HG03103 (cell line): ENCODE data around the gene UGT1A4.
"Not testable (repeated sequence)": the region's sequence is repeated elsewhere in the genome, so short reads cannot be mapped to it uniquely, and the experiment has no call there.

ENCODE experiments used
- ATAC-seq: cut with Tn5 transposase; IDR thresholded peaks from one replicate; pipeline ENCODE4 v1.9.1; 2021; ENCODE audit warnings: low read depth; ENCODE audit not compliant: unreplicated experiment

UGT1A4 gene

DNA sequence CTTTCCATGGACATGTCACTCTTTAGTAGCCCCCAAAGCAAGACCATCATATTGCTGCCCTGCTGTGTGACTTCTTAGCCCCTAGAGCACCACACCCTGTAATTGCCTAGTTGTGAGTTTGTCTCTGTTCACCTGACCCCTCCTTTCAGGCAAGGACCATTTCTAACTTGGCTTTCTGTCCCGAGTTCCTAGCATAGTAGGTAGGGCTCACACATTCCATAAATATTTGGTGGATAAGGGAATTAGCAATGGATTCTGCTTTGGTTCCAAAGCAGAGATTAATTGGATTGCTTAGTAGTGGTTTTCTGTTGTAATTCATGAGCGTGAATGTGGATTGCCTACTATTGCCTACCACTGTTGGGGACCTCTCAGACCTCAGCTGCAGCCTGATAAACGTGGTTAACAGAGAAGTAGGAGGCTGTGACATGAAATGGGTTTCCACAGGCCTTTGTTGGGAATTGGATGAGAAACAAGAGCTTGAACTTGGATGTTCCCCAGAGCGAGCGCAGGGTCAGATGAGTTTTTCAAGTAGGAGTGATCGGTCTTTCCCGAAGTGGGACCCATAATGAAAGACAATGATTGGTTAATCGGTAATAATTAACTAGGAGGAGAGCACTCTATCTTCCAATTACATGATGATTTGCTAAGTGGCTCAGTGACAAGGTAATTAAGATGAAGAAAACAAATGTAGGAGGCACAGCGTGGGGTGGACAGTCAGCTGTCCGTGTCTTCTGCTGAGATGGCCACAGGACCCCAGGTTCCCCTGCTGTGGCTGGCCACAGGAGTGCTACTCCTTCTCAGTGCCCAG, 28.1 kb downstream of the UGT1A4 start:
- ATAC-seq, result no peak

DNA sequence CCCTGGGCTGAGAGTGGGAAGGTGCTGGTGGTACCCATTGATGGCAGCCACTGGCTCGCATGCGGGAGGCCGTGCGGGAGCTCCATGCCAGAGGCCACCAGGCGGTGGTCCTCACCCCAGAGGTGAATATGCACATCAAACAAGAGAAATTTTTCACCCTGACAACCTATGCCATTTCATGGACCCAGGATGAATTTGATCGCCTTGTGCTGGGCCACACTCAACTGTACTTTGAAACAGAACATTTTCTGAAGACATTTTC, 28.7 kb downstream of the UGT1A4 start:
- no peak for ATAC-seq

DNA sequence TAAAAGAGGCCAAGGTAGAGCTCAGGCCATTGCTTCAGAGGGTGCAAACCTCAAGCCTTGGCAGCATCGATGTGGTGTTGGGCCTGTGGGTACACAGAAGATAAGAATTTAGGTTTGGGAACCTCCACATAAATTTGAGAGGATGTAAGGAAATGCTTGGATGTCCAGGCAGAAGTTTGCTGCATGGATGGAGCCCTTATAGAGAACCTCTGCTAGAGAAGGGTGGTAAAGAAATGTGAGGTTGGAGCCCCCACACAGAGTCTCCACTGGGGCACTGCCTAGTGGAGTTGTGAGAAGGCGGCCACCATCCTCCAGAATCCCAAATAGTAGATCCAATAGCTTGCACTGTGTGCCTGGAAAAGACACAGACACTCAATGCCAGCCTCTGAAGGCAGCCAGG, 32.2 kb downstream of the UGT1A4 start:
- not testable (repeated sequence) for ATAC-seq

DNA sequence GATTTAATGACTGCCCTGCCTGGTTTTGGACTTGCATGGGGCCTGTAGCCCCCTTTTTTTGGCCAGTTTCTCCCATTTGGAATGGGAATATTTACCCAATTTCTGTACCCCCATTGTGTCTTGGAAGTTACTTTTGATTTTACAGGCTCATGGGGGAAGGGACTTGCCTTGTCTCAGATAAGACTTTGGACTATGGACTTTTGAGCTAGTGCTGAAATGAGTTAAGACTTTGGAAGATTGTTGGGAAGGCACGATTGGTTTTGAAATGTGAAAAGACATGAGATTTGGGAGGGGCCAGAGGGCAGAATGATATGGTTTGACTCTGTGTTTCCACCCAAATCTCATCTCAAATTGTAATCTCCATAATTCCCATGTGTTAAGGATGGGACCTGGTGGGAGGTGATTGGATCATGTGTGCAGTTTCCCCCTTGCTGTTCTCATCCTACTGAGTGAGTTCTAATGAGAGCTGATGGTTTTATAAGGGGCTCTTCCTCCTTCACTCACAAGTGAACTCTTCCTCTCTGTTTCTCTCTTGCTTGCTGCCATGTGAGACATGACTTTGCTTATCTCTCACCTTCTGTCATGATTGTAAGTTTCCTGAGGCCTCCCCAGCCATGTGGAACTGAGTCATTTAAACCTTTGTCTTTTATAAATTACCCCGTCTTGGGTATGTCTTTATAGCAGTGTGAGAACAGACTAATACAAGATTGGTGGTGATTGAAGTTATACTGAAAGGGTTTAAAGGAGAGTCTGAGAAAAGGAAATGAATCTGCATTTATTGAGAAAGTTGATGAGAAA, 32.9 kb downstream of the UGT1A4 start:
- ATAC-seq, result not testable (repeated sequence)

DNA sequence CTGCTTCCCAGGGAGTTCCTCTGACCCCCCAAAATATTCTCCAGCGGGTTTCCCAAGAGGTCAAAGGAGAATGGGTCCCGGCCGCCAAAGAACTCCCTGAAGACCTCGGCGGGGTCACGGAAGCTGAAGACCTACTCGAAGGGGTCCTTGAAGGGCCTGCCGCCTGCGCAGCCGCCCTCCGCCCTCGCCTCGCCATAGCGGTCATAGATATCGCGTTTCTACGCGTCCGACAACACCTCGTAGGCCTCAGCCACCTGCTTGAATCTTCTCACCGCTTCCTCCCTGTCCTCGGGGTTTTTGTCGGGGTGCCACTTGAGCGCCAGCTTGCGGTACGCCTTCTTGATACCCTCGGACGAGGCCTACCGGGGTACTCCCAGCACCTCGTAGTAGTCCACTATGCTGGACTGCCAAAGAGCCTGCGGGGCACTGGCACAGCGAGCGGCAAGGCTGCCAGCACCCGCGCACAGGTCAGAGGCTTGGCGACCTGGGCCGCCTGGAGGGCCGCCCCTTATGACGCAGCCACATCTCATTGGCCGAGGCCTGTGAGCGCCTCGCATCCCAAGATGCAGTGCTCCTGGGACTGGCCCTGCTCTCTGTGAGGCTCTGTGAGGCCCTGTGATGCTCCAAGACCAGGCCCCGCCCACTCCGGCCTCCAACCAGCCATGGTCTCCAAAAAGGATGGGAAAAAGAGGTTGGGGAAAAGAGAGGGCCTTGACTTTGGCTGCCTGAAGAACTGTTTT, 36.5 kb downstream of the UGT1A4 start:
- no peak for ATAC-seq

DNA sequence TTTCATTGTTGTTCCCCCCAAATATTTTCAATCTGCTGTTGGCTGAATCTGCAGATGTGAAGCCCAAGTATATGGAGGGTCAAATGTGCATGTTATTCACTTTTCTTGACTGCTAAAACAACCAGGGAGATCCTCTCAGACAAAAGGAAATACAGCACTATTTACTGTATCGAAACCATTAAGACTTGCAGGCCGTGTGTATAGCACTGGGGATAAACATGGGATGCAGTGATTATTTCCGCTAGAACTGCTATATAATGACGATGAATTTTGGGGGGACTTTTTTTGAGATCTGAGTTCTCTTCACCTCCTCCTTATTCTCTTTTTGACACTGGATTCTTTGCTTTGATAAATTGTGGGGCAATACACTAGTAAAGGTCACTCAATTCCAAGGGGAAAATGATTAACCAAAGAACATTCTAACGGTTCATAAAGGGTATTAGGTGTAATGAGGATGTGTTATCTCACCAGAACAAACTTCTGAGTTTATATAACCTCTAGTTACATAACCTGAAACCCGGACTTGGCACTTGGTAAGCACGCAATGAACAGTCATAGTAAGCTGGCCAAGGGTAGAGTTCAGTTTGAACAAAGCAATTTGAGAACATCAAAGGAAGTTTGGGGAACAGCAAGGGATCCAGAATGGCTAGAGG, 38.0 kb downstream of the UGT1A4 start:
- no peak for ATAC-seq

DNA sequence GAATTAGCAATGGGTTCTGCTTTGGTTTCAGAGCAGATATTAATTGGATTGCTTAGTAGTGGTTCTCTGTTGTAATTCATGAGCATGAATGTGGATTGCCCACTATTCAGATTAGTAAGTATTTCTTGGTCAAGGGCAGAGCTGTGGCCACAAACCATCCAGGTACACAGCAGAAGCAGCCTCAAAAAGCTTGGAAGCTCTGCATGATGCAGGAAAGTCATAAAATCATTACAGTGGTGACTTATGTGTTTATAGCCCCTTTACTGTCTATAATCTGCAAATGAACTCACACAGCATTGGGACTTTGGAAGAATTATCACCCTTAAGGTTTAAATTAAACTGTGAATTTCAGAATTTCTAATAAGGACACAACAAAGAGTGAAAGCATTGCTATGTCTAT, 39.6 kb downstream of the UGT1A4 start:
- no peak for ATAC-seq

DNA sequence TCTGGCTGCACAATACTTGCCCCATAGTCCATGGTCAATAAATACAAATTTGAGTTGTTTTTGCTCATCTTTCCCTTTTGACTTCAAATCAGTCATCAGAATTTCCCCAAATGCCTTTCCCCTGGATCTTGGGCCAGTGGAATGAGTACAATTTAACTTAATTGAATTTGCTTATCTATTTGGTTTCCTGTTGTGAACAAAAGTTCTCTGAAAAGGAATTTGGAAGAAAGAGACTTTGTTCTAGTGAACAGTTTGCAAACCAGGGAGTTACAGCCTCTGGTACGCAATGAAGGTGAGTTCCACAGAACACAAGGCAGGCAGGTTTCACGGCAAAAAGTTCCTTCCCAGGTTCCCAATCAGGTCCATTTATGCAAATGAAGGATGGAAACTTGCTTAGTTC, 40.3 kb downstream of the UGT1A4 start:
- no peak for ATAC-seq

DNA sequence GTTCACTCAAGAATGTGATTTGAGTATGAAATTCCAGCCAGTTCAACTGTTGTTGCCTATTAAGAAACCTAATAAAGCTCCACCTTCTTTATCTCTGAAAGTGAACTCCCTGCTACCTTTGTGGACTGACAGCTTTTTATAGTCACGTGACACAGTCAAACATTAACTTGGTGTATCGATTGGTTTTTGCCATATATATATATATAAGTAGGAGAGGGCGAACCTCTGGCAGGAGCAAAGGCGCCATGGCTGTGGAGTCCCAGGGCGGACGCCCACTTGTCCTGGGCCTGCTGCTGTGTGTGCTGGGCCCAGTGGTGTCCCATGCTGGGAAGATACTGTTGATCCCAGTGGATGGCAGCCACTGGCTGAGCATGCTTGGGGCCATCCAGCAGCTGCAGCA, 41.5 kb downstream of the UGT1A4 start, which contains the start of gene UGT1A1:
TSS of gene UGT1A1 (plus strand) at position 228 of the 400 bp plus-strand sequence. CDS start at position 246, 18 bp downstream.
- ATAC-seq, result no peak

DNA sequence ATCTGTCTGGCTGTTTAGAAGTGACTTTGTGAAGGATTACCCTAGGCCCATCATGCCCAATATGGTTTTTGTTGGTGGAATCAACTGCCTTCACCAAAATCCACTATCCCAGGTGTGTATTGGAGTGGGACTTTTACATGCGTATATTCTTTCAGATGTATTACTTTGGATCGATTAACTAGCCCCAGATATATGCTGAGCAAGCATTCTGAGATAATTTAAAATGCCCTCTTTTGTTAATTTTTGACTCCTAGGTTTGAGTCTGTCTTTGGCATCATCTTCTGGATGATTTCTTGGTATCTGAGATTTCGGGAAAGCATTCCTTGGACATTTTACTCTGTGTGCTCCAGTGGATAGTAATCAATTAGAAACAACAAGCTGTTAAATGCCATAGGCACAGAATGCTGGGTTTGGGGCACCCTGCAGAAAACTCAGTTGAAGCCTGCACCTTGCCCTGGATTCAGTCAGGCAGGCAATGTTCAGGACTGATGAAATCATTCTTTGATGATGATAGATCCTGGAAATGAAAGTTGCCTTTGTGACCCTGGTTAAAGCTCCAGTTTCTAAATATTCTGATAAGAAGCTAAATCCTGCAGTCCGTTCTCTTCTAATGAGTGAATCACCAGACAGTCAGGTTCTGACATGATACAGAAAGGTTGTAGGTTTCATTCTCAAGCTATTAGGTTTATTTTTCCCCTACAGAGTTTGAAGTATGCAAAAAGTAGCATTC, 42.7 kb downstream of the UGT1A4 start:
- no peak for ATAC-seq

DNA sequence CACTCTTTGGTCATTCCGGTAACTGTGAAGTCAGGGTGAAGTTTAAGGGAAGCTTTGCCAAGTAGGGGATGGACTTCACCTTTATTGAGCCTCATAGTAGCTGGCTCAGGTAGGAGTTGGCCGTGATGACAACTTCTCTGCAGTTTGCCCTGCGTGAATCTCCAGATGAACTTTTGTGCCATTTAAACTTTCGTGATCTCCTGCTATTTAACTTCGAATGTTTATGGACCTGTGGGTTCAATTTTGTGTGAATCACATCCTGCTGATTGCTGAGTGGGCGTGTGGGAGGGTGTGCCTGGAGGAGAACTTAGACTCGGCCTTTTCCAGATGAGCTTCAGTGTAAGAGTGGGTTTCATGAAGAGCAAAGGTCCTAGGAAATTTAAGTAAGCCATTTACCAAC, 45.7 kb downstream of the UGT1A4 start:
- no peak for ATAC-seq

DNA sequence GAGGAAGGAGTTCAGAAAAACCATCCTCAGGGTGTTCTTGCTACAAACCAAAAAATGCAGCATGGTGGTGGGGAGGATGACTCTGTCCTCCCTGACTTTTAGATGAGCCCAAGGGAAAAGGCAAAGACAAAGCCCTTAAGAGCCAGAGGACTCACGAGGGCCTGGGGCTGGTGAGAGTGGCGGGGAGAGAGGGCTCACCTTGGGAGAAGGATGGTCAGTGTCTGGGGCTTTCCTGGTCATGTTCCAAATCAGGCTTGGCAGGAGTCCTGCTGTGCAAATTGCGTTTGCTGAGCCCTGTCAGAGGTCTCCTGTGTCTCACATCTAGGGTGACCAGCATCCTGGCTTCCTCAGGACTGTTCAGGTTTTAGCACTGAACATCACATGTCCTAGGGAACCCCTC, 46.2 kb downstream of the UGT1A4 start:
- no peak for ATAC-seq

DNA sequence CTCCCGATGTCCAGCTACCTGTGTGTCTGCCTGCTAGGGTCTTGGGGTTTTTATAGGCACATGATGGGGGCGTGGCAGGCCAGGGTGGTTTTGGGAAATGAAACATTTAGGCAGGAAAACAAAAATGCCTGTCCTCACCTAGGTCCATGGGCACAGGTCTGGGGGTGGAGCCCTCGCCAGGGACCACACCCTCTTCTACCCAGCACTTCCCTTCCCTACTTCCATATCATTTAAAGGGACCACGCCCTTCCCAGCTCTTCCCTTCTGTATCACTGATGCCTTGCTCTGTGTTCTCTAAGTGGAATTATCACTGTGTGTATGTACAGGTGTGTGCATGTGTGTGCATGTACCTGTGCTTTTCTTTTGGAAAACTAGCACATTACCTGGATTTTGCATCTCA, 47.9 kb downstream of the UGT1A4 start:
- no peak for ATAC-seq

DNA sequence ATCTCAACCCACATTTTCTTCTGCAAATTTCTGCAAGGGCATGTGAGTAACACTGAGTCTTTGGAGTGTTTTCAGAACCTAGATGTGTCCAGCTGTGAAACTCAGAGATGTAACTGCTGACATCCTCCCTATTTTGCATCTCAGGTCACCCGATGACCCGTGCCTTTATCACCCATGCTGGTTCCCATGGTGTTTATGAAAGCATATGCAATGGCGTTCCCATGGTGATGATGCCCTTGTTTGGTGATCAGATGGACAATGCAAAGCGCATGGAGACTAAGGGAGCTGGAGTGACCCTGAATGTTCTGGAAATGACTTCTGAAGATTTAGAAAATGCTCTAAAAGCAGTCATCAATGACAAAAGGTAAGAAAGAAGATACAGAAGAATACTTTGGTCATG, 49.5 kb downstream of the UGT1A4 start:
- no peak for ATAC-seq

DNA sequence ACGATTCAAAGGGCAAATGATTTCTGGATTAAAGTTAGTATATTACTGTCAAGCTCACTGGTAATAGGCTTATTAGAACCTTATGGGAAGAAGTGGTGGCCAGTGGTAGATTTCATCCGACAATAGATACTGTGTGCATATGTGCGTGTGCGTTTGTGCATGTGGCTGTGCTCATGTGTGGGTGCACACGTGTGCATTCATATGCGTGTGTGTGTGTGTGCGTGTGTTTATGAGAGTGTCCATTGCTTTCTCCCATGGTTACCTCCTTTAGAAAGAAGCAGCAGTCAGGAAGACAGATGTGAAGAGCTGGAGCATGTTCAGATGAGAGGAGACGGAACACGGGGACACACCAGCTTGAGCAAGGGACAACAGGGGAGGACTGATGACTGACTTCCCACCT, 50.7 kb downstream of the UGT1A4 start:
- no peak for ATAC-seq

DNA sequence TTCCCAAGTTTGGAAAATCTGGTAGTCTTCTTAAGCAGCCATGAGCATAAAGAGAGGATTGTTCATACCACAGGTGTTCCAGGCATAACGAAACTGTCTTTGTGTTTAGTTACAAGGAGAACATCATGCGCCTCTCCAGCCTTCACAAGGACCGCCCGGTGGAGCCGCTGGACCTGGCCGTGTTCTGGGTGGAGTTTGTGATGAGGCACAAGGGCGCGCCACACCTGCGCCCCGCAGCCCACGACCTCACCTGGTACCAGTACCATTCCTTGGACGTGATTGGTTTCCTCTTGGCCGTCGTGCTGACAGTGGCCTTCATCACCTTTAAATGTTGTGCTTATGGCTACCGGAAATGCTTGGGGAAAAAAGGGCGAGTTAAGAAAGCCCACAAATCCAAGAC, 53.6 kb downstream of the UGT1A4 start:
- no peak for ATAC-seq

DNA sequence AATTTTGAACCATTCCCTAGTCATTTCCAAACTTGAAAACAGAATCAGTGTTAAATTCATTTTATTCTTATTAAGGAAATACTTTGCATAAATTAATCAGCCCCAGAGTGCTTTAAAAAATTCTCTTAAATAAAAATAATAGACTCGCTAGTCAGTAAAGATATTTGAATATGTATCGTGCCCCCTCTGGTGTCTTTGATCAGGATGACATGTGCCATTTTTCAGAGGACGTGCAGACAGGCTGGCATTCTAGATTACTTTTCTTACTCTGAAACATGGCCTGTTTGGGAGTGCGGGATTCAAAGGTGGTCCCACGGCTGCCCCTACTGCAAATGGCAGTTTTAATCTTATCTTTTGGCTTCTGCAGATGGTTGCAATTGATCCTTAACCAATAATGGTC, 54.0 kb downstream of the UGT1A4 start:
- ATAC-seq, result no peak

DNA sequence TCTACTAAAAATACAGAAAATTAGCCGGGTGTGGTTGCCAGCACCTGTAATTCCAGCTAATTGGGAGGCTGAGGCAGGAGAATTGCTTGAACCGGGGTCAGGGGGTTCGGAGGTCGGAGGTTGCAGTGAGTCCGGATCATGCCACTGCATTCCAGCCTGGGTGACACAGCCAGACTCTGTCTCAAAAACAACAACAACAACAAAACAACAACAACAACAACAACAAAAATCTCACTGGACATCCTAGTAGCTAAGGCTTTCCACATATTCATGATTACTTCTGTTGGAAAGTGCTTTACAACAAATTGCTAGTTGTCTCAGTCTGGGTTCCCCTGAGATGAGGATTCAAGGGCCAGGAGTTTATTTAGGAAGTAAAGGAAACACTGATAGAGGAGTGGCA, 55.3 kb downstream of the UGT1A4 start:
- no peak for ATAC-seq

DNA sequence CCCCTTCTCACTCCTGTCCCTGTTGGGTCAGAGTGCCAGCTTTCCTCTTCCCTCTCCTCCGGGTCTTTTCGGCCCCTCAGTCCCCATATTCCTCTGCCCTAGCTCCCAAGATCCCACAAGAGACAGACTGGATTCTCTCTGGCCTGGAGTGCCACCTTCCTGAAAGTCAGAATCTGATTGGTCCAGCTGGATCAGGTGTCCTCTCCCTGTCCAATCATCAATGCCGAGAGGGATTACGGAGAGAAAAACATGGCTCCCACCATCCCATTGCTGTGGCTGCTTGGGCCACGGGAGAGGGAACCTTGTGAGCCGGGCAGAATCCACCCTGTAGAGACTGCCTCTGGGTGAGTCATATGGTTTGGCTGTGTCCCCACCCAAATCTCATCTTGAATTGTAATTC, 56.9 kb downstream of the UGT1A4 start:
- ATAC-seq, result no peak

DNA sequence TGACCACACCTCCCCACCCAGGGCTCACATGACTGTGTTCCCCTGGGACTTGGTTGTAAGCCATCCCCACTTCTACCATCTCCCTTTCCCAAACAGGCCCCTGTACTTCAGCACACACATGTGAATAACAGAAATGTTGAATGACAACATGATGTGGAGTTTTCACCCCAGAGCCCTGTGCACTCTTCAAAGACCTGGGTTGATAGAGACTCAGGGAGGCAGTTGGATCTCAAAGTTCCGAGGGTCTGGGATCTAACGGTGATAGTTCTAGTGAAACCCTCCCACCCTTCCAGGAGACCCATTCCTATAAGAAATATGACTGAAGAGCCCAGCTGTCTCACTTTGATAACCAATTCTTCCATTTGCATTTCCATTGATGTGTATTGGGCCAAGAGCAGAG, 59.5 kb downstream of the UGT1A4 start, which contains the start of gene MROH2A:
TSS of gene MROH2A (plus strand) at position 301 of the 400 bp plus-strand sequence. CDS start 1,029 bp downstream, outside the sequence.
- no peak for ATAC-seq
